GM18867 (cell line): ENCODE measurements around the gene ZSWIM5.
"Not testable (repeated sequence)": the region's sequence is repeated elsewhere in the genome, so short reads cannot be mapped to it uniquely, and the experiment has no call there.

Experiments
- ATAC-seq: cut with Tn5 transposase; IDR thresholded peaks from one replicate; pipeline ENCODE4 v1.9.1; 2021; ENCODE audit warnings: mild to moderate bottlenecking, moderate library complexity; ENCODE audit not compliant: unreplicated experiment

Gene ZSWIM5

DNA sequence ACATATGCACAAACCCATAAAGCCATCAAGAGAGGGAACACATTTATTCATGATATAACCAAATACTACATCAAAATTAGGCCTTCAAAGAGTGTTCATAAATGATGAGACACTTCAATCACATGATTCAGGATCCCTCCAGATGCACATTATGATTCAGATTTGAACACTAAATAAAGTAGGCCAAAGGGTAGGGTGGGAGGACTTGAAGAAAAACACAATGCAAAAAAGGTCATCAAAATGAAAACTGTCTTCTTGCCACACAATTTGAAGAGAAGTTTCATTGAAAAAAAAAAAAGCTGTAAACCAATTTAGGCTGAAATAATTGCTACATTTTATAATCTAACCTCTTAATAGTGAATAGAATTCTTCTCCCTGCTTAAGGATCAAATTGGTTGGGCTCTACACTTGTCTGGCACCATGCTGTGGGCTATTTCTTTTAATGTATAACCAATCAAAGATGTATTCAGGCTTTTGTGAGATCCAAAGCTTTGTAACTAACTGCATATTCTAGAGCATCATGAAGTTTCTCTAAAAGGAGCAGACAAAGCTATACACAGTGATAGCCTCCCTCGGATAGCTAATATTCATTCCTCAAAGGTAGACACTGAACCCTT is 58.1 kb downstream of the ZSWIM5 start:
- ATAC-seq = no peak

DNA sequence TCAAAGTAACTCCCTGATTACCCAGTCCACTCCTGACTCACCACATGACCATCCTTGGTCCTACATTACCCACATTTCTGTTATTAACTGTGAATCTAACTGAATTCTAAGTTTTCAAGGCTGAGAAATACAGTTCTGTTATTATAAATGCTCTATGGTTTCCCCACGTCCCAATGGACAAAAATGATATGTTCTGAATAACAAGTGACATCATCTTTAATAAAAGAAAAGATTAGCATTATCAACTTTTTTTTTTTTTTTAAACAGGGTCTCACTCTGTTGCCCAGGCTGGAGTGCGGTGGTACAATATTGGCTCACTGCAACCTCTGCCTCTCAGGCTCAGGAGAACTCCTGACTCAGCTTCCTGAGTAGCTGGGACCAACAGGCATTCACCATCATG is 59.6 kb downstream of the ZSWIM5 start:
- no peak for ATAC-seq

DNA sequence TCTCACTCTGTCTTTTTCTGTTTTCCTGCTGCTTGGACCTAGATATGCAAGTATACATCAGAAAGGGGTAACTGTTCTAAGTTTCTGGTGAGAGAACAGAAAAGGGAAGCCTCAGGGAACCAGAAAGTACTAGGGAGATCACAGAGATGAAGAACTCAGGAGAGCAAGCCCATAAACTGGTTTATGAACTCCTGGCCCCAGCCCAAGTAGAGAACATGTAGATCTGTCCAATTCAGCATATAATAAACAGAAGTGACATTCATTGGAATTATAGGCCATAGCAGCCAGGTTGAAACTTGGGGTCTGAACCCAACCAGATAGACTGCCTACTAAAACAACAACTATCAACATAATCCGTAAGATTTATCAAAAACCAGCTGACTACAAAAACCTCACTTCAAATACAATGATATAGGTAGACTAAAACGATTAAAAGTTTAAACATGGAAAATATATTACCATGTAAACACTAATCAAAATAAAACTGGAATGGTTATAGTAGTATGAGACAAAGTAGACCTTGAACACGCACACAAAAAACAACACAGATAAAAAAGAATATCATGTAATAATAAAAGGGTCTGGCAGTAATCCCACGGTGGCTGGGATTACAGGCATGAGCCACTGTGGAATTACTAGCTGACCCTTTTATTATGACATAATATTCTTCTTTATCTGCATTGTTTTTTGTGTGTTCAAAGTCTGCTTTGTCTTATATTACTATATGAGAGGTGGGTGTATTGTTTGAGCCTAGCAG is 65.0 kb downstream of the ZSWIM5 start:
- ATAC-seq = no peak

DNA sequence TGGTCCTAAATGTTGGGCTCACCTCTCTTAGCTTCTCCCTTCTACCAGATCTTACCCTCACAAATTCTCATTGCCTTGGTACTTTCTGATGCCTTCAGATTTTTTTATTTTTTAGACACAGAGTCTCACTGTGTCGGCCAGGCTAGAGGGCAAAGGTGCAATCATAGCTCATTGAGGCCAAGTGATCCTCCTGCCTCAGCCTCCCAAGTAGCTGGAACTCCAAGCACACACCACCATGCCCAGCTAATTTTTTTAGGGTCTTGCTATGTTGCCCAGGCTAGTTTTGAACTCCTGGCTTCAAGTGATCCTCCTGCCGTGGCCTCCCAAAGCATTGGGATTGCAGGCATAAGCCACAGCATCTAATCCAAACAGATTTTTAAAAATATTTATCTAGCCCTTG is 69.4 kb downstream of the ZSWIM5 start:
- no peak for ATAC-seq

DNA sequence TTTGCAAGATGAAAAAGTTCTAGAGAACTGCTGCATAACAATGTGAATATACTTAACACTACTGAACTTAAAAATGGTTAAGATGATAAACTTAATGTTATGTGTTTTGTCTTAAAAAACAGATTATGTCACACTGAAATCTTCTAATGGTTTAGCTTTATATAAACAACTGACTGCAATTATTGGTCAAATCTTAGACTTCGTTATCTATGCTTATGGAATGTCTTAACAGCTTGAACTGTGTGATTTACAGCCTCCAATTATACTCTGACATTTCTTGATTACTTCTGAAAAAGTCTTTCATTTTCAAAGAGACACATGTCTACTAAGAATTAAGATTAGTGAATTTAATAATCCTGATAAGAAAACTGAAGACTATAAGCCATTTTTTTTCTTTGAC is 71.1 kb downstream of the ZSWIM5 start:
- no peak for ATAC-seq

DNA sequence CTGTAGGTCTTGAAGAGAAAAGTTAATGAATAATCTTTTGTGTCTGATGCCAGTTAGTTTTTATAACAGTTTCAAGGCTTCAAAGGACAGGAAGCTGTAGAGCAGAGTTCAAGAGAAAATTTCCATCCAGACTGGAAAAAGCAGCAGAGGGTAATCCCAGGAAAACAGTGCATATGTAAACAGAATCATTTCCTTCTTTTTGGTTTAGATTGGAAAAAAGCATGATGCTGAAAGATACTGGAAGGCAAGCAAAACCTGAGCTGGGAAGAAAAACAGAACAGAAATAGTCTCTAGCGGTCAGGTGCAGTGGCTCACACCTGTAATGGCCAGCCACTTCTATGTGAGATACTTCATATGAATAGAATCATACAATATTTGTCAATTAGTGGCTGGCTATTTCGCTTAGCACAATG is 71.9 kb downstream of the ZSWIM5 start:
- no peak for ATAC-seq

DNA sequence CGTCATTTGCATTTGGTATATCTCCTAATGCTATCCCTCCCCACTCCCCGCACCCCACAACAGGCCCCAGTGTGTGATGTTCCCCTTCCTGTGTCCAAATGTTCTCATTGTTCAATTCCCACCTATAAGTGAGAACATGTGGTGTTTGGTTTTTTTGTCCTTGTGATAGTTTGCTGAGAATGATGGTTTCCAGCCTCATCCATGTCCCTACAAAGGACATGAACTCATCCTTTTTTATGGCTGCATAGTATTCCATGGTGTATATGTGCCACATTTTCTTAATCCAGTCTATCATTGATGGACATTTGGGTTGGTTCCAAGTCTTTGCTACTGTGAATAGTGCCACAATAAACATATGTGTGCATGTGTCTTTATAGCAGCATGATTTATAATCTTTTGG is 73.7 kb downstream of the ZSWIM5 start:
- ATAC-seq = not testable (repeated sequence)

DNA sequence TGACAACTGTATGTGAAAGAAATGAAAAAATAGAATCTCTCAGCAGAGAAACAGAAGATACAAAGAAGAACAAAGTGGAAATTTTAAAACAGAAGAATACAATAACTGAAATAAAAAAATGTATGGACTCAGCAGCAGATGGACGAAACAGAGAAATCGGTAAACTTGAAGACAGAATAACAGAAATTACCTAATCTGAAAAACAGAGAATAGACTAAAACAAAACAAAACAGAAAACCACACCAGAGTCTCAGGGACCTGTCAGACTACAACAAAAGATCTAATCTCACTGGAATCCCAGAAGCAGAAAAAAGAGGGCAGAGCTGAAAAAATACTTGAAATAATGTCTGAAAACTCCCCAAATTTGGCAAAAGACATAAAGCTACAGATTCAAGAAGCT is 83.0 kb downstream of the ZSWIM5 start:
- no peak for ATAC-seq

DNA sequence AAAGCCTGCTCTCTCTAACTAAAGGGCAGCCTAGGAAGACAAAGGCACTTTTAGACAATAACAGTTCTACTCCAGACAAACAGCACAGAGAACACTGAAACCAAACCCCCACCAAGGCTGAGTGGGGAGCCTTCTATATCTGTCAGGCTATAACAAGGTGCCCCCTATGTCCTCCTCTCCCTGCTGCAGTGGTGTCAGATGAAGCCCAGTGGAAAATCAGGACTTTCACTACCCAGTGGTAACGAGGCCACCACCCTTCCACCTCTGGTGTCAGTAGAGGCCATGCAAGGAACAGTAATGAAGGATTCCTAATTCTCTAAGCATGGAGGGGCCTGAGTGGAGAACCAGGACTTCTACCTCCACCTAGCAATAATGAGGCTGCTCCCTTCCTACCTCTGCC is 83.7 kb downstream of the ZSWIM5 start:
- ATAC-seq = no peak

DNA sequence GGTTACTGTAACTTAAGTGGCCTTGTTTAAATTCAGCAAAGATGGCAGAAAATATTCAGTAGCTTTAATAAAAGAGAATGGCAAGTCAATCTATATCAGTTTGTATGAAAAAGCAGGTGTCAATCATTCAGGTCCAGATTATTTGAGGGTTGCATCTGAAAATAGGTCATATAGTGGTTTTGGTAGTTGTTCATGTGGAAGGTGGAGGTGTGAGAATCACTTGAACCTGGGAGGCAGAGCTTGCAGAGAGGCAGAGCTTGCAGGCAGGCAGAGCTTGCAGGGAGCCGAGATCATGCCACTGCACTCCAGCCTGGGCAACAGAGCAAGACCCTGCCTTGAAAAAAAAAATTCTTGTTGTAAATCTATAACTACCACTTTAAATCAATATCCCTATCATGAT is 88.6 kb downstream of the ZSWIM5 start:
- no peak for ATAC-seq

DNA sequence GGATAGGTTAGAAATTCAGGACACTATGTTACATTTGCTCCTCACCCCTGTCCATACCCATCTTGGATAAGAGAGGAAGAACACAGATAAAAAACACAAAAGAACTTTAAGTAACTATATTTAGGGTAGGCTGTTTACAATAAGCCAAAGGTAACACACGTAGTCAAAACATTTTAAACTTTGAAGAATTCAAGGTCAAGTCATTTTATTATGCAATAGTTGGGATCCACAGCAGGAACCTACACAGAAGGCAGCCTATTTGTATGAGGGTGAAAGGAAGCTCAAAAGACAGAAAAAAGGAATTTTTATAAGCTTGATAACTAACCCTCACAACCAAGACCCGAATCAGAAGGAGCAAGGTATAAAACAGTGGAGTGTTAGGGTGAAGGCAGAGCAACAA is 89.6 kb downstream of the ZSWIM5 start:
- no peak for ATAC-seq

DNA sequence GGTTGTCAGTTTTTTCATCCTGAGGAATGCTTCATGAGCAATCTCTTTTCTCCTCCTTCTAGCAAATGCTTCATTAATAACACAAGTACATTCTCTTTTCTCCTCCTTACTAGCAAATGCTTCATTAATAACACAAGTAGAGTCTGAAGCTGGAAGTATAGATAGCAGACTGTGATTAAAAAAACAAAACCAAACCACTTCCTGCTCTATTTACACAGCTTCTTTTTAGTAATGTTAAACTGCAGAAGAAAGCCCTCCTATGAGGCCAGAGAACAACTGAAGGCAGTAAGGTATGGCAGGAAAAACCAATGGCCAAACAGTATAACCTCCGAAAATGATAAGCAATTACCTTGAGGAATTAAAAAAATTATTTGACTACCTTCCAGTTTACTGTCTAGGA is 90.1 kb downstream of the ZSWIM5 start:
- ATAC-seq = no peak

DNA sequence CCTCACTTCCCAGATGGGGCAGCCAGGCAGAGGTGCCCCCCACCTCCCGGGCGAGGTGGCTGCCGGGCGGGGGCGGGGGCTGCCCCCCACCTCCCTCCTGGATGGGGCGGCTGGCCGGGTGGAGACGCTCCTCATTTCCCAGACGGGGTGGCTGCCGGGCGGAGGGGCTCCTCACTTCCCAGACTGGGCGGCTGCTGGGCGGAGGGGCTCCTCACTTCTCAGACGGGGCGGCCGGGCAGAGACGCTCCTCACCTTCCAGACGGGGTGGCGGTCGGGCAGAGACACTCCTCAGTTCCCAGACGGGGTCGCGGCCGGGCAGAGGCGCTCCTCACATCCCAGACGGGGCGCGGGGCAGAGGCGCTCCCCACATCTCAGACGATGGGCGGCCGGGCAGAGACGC is 91.2 kb downstream of the ZSWIM5 start:
- ATAC-seq = not testable (repeated sequence)

DNA sequence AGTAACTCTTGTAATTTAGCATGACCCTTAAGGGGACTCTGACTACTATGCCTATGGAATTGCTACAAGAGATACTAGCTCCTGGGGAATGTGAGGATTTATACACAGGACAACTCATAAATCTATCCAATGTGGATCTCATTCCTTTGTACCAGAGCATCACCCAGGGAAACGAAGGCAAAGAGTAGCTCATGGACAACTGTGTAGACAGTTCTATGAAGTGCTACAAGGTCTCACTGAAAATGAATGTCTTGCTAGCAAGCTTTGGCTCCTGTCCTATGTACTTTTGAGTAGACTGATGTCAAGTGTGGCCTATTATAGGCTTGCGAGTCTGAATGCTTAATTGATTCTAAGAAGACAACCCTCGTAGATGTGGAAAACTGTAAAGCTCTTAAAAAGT is 93.7 kb downstream of the ZSWIM5 start:
- no peak for ATAC-seq

DNA sequence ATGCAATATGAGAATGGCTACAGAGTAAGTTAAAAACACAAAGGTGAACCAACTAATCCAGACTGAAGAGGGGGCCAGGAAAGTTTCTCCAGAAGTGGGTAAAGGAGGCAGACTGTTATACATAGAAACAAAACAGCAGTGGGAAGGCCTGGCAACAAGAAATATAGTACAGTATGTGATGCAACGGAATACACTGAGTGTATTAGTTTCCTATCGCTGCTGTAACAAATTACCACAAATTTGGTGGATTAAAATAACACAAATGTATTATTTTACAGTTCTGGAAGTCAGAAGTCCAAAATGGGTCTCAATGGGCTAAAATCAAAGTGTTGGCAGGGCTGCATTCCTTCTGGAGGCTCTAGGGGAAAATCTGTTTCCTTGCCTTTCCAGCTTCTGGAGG is 95.2 kb downstream of the ZSWIM5 start:
- no peak for ATAC-seq

DNA sequence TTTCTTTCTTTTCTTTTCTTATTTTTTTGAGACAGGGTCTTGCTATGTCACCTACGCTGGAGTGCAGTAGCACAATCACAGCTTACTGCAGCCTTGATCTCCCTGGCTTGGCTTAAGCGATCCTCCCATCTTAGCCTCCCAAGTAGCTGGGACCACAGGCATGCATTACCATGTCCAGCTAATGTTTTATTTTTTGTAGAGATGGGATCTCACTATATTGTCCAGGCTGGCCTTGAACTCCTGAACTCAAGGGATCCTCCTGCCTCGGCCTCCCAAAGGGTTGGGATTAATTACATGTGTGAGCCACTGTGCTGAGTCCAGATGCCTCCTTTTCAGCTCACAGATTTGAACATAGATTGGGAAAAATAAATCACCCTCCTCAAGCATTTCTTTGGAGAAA is 98.6 kb downstream of the ZSWIM5 start:
- no peak for ATAC-seq

DNA sequence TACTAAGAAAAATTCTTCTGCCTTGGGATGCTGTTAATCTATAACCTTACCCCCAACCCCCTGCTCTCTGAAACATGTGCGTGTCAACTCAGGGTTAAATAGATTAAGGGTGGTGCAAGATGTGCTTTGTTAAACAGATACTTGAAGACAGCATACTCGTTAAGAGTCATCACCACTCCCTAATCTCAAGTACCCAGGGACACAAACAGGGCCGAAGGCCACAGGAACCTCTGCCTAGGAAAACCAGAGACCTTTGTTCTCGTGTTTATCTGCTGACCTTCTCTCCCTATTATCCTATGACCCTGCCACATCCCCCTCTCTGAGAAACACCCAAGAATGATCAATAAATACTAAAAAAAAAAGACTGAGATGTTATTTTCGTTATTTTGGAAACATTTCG is 99.5 kb downstream of the ZSWIM5 start:
- ATAC-seq = not testable (repeated sequence)

DNA sequence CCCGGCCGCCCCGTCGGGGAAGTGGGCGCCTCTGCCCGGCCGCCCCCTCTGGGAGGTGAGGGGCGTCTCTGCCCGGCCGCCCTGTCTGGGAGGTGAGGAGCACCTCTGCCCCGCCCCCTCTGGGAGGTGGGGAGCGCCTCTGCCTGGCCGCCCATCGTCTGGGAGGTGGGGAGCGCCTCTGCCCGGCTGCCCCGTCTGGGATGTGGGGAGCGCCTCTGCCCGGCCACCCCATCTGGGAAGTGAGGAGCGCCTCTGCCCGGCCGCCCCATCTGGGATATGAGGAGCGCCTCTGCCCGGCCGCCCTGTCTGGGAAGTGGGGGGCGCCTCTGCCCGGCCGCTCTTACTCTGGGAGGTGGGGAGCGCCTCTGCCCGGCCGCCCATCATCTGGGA is 100.3 kb downstream of the ZSWIM5 start:
- ATAC-seq = not testable (repeated sequence)

DNA sequence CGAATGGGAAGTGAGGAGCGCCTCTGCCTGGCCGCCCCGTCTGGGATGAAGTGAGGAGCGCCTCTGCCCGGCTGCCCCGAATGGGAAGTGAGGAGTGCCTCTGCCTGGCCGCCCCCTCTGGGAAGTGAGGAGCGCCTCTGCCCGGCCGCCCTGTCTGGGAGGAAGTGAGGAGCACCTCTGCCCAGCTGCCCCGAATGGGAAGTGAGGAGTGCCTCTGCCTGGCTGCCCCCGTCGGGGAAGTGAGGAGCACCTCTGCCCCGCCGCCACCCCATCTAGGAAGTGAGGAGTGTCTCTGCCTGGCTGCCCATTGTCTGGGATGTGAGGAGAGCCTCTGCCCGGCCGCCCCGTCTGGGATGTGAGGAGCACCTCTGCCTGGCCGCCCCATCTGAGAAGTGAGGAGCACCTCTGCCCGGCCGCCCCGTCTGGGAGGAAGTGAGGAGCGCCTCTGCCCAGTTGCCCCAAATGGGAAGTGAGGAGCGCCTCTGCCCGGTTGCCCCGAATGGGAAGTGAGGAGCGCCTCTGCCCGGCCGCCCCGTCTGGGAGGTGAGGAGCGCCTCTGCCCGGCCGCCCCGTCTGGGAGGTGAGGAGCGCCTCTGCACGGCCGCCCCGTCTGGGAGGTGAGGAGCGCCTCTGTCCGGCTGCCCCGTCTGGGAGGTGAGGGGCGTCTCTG is 100.8 kb downstream of the ZSWIM5 start:
- not testable (repeated sequence) for ATAC-seq

DNA sequence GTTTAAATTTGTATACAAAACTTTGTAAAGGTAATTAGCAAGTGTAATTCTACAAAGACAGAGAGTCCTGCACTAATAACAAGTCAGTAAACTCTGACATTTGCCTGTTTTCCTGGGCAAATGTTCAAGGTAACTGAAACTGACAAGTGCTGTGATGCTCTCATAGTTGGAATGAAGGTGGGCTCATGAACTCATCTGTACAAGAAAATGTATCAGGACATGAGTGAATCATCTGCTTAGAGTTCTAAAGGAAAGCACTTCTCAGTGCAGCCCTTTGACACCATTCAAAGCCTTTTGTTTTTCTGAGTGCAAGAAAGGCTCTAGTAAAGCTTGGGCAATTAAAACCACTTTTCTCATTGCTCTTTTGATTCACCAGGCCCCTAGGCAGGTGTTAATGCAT is 102.9 kb downstream of the ZSWIM5 start:
- ATAC-seq = no peak

DNA sequence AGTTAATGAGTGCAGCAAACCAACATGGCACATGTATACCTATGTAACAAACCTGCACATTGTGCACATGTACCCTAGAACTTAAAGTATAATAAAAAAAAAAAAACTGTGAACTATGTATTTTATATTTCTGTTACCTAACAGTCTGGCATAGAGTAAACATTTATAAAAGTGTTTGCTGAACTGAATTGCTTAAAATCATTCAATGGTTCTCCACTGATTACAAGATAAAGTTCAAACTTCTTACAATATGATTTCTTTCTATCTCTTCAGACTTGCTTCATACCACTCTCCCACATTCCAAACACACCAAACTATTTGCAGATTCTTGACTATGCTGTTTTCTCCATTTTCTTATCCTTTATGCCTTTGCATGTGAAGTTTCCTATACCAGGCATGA is 104.5 kb downstream of the ZSWIM5 start:
- ATAC-seq = no peak

DNA sequence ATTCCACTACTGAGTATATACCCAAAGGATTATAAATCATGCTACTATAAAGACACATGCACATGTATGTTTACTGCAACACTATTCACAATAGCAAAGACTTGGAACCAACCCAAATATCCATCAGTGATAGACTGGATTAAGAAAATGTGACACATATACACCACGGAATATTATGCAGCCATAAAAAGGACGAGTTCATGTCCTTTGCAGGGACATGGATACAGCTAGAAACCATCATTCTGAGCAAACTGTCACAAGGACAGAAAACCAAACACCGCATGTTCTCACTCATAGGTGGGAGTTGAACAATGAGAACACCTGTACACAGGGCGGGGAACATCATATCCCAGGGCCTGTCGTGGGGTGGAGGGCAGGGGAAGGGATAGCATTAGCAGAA is 104.9 kb downstream of the ZSWIM5 start:
- ATAC-seq = not testable (repeated sequence)
